ENCODE results near the gene CYP3A7. TPM values are rescaled to one million over a fixed set of nuclear protein-coding genes. Genes with fewer than 3 reads are reported as not detected.
"Not testable (repeated sequence)": the region's sequence is repeated elsewhere in the genome, so short reads cannot be mapped to it uniquely, and the experiment has no call there.

Gene CYP3A7
- polyA plus RNA-seq, 4 donors = 0.42 to 14.2 (median 1.1) TPM

- no peak for DNase-seq (ENCODE audit: low read depth in 4 of 4, low spot score in 3 of 4)
Measured at GRCh38 chr7:99709838-99710578, 25.0 kb downstream of the CYP3A7 start.

- no peak for DNase-seq (ENCODE audit: low read depth in 4 of 4, low spot score in 3 of 4)
Measured at GRCh38 chr7:99709260-99709659, 25.7 kb downstream of the CYP3A7 start.

DNA sequence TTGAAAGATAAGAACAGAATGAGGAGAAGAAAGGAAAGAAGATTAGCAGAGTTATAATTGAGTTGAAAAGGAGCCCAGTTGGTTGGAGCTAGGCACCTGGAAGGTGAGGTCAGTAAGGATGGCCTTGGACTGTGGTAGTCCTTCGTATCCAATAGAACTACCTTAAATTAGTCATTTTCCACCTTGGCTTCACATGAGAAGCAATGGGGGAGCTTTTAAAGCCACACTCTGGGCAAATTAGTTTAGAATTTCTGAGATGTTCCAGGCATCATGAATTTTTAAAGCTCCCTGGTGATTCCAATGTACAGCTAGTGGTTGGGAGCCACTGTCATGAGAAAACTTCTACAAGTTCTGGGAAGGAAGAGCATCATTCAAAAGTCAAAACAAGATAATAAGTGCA is 27.9 kb downstream of the CYP3A7 start:
- no peak for DNase-seq (ENCODE audit: low read depth in 4 of 4, low spot score in 3 of 4)

- no peak for DNase-seq (ENCODE audit: low read depth in 4 of 4, low spot score in 3 of 4)
Measured at GRCh38 chr7:99699946-99700345, 35.0 kb downstream of the CYP3A7 start.

- not testable (repeated sequence) for DNase-seq (ENCODE audit: low read depth in 4 of 4, low spot score in 3 of 4)
Measured at GRCh38 chr7:99698867-99699730, 35.9 kb downstream of the CYP3A7 start.

DNA sequence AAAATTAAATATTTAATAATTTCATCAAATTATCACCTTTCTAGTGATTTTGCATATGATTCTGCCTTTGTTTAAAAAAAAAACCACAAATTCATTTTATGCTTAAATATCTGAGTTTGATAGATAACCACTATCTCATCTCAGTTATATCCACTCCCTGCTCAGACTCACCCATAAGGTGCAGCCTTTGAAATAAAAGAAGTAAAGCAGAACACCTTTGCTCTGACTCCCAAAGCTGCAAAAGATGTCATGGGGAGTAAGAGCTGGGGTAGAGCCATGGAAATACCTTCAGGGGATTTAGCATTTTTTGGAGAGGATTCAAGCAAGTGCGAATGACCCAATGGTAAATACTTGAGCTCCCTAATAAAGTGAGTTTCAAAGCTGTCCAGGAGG is 40.1 kb downstream of the CYP3A7 start:
- no peak for DNase-seq (ENCODE audit: low read depth in 4 of 4, low spot score in 3 of 4)

DNA sequence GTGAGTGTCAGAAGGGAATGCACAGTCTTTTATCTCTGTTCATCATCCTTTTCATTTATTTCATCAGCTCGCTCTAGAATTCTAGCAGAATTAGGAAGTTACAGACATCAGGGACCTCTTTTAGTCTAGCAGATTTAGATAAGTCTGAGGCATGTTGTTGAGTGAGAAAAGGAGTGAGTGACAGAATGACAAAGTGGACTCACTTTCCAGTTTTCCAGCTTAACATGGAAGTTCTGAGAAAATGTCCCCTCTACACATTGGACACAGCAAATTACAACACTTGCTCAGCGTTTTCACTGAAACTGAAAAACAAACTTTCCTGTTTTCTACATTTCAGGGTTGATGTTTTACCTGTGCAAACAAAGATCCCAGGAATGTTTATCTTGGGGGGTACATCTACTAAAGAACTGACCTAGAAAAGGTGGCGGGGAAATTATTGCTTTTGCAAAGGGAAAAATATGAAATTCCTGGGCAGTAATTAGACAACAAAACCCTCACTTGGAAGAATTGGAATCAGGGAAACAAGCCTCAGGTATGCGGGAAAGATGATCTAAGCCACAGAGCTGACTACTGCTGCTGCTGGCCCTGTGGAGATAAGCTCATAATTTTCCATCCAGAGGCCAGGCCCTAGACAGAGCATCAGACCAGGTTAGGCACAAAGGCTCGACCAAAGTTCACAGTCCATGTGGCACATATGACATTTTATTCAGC is 40.6 kb downstream of the CYP3A7 start:
- DNase-seq (ENCODE audit: low read depth in 4 of 4, low spot score in 3 of 4) = no peak

GRCh38 chr7:99693427-99694200 is 41.4 kb downstream of the CYP3A7 start:
- no peak for DNase-seq (ENCODE audit: low read depth in 4 of 4, low spot score in 3 of 4)

GRCh38 chr7:99693100-99693426 is 41.9 kb downstream of the CYP3A7 start:
- DNase-seq (ENCODE audit: low read depth in 4 of 4, low spot score in 3 of 4) = no peak

GRCh38 chr7:99692563-99692962 is 42.4 kb downstream of the CYP3A7 start:
- DNase-seq (ENCODE audit: low read depth in 4 of 4, low spot score in 3 of 4) = not testable (repeated sequence)

DNA sequence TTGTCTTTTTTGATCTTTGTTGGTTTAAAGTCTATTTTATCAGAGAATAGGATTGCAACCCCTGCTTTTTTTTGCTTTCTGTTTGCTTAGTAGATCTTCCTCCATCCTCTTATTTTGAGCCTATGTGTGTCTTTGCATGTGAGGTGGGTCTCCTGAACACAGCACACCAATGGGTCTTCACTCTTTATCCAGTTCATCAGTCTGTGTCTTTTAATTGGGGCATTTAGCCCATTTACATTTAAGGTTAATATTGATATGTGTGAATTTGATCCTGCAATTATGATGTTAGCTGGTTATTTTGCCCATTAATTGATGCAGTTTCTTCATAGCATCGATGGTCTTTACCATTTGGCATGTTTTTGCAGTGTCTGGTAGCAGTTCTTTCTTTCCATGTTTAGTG is 43.3 kb downstream of the CYP3A7 start:
- not testable (repeated sequence) for DNase-seq (ENCODE audit: low read depth in 4 of 4, low spot score in 3 of 4)

DNA sequence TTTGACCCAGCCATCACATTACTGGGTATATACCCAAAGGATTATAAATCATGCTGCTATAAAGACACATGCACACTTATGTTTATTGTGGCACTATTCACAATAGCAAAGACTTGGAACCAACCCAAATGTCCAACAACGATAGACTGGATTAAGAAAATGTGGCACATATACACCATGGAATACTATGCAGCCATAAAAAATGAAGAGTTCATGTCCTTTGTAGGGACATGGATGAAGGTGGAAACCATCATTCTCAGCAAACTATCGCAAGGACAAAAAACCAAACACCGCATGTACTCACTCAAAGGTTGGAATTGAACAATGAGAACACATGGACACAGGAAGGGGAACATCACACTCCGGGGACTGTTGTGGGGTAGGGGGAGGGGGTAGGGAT is 44.1 kb downstream of the CYP3A7 start:
- DNase-seq (ENCODE audit: low read depth in 4 of 4, low spot score in 3 of 4) = not testable (repeated sequence)

DNA sequence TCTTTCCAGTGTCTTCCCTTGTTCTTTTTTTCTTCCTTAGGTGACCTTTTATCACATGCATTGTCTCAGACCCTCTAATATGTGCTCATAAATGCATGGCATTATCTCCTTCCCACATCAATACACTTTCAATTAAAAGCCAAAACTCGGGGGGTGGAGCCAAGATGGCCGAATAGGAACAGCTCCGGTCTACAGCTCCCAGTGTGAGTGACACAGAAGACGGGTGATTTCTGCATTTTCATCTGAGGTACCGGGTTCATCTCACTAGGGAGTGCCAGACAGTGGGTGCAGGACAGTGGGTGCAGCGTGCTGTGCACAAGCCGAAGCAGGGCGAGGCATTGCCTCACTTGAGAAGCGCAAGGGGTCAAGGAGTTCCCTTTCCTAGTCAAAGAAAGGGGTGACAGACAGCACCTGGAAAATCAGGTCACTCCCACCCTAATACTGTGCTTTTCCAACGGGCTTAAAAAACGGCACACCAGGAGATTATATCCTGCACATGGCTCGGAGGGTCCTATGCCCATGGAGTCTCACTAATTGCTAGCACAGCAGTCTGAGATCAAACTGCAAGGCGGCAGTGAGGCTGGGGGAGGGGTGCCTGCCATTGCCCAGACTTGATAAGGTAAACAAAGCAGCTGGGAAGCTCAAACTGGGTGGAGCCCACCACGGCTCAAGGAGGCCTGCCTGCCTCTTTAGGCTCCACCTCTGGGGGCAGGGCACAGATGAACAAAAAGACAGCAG is 49.0 kb downstream of the CYP3A7 start:
- DNase-seq (ENCODE audit: low read depth in 4 of 4, low spot score in 3 of 4) = not testable (repeated sequence)

GRCh38 chr7:99685129-99685758 is 49.8 kb downstream of the CYP3A7 start:
- no peak for DNase-seq (ENCODE audit: low read depth in 4 of 4, low spot score in 3 of 4)

GRCh38 chr7:99679400-99680191 is 55.4 kb downstream of the CYP3A7 start, which contains the start of gene CYP3A5:
CYP3A5 (minus strand) TSS chr7:99679996; CDS start chr7:99679896, 100 bp downstream.
- no peak for DNase-seq (ENCODE audit: low read depth in 4 of 4, low spot score in 3 of 4)

- DNase-seq (ENCODE audit: low read depth in 4 of 4, low spot score in 3 of 4) = no peak
Measured at GRCh38 chr7:99679032-99679399, 56.0 kb downstream of the CYP3A7 start.

DNA sequence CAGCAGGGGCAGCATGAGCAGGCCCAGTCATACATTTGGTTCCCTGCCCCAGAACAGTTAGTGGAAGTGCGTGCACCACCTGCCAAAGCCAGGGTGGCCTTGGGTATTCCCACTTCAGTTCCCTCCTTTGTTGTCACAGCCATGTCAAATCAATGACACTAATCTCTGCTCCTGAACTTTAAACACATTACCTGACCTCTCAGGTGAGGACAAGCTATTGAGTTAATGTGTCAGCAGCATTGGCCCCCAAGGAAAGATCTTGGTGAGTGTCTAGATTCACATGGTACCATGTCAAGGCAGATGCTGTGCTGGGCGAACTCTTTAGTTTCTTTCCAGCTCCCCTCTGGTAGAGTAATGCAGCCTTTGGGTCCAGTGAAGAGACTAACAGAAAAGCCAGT is 57.3 kb downstream of the CYP3A7 start:
- no peak for DNase-seq (ENCODE audit: low read depth in 4 of 4, low spot score in 3 of 4)

DNA sequence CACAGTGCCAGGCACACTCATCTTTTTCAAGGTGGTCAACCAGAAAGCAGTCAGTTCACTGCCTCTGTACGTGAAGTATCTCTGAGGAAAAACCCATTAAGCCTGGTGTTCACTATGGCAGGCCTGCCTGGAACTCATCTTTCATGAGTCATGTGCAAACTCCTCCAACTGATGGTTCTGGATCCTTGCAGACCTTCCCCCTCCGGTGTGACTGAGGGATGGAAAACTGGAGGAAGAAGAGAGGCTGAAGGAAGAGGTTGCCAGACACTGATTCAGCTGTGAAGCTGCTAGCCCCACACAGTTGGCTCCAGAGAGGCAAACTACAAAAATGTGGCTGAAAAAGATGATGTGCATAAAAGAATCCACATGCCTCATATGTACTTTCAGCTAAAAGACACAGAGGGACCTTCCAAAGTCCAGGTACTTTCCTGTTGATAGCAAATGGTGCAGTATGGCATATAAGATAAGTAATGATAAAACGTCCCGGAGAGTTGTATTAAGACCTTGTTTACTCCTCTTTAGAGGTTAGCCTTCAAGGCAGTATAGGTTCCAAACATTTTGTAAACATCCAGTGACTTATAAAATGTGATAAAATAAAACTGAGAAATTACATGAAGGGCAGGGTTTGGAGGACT is 57.9 kb downstream of the CYP3A7 start:
- no peak for DNase-seq (ENCODE audit: low read depth in 4 of 4, low spot score in 3 of 4)

Data from left renal pelvis (tissue), 4 donors.